HG03064 (cell line): Measurements from ENCODE around the gene ANKRD6.

Experiments
- ATAC-seq: cut with Tn5 transposase; IDR thresholded peaks from one replicate; pipeline ENCODE4 v1.9.1; 2021; ENCODE audit warnings: low read depth; ENCODE audit not compliant: unreplicated experiment

Gene ANKRD6

GRCh38 chr6:89555806-89556205, 122.9 kb downstream of the ANKRD6 start:
- no peak for ATAC-seq

DNA sequence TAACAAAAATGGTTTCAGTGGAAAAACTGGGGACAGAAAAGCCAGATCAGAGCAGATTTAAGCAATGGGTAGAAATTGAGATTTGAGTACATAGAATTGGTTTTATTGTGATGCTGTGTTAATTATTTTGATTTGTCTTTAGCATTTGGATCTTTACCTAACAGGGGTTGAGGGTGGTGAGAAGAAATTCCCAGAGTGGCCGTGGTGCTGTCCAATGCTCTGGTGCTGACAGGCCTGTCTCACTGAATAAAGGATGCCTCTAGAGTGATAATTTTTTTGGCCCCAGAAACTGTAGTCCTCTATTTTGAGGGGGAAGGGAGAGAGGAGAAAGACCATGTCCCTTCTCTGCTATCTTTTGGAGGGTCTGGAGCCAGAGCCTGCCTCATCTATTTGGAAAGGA, 126.5 kb downstream of the ANKRD6 start:
- no peak for ATAC-seq

DNA sequence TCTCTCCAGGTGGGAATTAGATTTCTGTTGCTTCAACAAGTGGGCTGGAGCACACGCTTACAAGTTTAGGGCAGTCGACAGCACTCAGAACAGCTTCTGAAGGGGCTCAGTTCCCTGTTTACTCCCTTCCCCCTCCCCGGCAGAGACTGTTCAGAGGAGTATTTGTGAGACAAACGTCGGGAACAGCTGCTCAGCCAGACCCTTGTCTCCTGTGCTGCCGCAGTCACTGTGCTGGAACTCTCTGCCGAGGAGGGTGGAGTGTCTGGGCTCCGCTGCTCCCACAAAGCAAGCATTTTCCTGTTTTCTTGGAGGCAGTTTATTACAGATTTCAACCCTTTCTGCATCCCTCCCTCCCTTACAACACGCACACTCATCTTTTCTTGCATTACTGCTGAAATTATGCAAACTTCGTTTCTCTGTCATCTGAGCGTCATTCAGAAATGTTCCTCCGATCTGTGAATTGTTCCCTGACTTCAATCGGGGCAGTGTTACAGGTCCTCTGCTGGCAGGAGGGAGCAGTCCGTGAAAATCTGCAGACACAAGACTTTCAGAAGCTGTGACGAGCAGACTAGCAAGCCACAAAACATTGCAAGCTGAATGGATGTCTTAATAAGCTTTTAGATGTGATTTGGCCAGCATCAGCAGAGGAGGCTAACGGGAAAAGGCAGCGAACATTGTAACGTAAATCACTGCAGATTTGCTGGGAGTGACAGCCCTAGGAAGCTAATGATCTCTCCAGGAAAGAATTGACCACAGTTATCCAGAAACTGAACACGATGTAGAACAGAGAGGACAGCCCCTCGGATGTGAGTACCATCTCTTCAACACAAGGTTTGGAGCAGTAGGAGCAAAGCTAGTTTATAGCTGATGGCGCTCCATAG, 129.4 kb downstream of the ANKRD6 start:
- ATAC-seq = no peak

GRCh38 chr6:89563866-89564265, 130.9 kb downstream of the ANKRD6 start:
- no peak for ATAC-seq

- no peak for ATAC-seq
These were observed 131.9 kb downstream of the ANKRD6 start for GRCh38 chr6:89564752-89565427.

GRCh38 chr6:89566008-89566800, 133.3 kb downstream of the ANKRD6 start:
- ATAC-seq = no peak

GRCh38 chr6:89566930-89567629, 134.1 kb downstream of the ANKRD6 start:
- ATAC-seq = no peak

GRCh38 chr6:89567630-89568390, 134.9 kb downstream of the ANKRD6 start:
- ATAC-seq = no peak

DNA sequence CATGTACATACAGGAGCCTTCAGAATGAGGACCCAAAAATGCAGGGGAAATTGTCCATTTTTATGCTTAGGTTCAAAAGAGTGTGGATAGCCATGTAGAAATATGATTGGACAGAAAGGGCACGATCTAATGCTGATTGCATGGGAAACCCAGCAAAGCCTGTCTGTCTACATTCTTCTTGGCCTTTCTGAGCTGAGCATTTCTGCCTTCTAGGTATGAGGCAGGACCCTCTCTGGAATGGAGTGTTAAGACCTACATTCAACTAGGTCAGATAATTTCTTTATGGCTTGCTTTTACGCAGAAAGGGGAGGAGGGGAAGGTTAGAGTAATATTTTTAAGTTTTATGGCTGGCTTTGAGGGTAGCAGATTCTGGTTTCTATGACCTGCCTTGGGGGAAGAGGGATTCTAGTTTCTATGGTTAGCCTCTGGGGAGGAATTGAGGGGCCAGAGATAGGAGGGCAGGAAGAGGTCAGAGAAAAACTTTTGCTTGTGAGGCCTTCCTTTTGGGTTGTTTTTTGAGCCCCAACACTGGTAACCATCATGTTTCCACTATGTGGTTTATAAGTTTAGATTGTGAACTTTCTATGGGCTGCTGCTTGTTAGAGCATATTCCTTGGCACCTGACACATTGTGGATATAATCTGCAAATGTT, 142.1 kb downstream of the ANKRD6 start:
- ATAC-seq = no peak

DNA sequence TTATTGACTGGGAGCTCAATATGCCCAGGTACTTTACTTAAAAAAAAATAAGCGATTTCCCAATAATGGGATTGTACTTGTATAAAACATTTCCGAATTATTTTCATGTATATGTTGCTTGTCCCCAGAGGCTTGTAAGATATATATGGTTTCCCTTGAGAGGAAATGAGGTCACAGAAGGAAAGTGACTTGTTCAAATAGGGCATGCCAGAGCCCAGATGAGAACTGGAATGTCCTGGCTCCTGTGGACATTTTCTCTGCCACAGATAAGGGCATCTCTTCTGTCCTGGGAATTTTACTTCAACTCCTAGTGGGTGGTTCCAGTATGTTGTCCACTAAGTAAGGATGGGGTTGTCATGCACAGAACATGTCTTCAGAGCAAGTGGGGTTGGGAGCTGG, 142.6 kb downstream of the ANKRD6 start:
- ATAC-seq = no peak

DNA sequence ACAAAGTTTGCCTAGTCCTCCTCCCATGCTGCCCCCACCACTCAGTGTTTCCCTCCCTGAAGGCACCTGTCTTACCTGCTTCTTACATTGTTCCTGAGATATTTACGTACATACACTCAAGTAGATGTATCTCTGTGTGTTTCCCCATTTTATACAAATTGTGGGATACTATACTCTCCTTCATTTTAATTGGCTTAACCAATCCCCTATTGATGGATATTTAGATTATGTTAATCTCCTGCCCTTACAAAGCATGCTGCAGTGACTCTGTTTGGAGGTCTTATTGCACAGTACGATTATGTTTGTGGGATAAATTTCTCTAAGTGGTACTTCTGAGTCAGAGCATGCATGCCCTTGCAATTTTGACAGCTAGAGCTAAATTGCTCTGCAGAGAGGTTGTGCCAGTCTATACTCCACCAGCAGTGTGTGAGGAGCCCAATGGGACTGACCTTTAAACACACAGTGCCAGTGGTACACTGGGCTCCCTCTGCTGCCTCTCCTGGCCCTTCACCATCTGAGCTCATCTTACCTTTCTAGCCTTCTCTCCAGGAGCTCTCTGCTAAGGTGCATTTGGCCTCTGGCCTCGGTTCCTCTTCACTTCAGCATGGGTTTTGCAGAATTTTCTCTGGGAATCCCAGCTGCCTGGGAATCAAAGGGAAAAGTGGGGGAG, 148.2 kb downstream of the ANKRD6 start:
- ATAC-seq = no peak

DNA sequence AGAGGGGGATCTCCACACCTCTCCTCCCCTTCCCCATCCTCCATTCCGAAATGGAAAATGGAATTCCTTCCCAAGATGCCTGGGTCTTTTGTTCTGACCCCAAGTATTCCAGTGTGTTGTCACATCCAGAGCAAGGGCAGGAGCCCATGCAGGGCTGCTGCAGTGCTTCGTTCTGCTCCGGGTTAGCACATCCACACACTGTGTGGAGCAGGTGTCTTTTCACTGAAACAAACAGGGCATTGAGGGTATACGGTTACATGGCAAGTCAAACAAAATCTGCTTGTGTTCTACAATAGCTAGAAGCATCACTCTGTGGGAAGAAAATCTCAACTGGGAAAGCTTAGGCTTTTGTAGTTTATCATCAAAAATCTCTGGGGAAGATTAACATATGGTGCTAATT, 148.7 kb downstream of the ANKRD6 start:
- no peak for ATAC-seq

DNA sequence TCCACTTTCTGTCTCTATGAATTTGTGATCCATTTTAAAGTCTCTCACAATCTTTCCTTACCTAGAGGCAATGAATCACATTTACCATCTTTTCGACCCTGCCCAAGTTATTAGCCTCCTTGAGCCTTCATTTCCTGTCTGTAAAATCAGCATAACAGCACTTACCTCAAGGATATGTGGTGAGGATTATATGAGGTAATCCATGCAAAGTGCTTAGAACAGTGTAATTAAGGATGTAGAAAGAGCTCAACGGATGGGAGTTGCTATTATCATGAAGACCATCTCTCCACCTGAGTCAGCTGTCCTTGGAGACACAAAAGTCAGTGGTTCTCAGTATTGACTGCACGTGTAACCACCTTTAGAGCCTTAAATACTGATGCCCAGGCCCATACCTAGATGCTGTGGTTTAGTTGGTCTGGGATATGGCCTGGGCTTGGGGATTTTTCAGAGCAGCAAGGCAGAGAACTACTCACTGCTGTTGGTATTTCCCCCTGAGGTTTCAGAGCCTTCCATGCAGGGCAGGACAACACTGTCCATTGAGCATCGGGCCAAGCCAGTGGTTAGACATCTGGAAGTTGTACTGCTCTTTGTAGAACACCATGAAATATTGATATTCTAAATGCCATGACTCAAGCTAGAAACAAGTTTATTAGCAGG, 149.8 kb downstream of the ANKRD6 start:
- no peak for ATAC-seq

GRCh38 chr6:89583559-89583958, 150.6 kb downstream of the ANKRD6 start:
- no peak for ATAC-seq

- no peak for ATAC-seq
These were observed 151.6 kb downstream of the ANKRD6 start for GRCh38 chr6:89584539-89584938.

- ATAC-seq = no peak
These were observed 152.2 kb downstream of the ANKRD6 start for GRCh38 chr6:89585154-89585553.

GRCh38 chr6:89589297-89590025, 156.5 kb downstream of the ANKRD6 start:
- no peak for ATAC-seq

DNA sequence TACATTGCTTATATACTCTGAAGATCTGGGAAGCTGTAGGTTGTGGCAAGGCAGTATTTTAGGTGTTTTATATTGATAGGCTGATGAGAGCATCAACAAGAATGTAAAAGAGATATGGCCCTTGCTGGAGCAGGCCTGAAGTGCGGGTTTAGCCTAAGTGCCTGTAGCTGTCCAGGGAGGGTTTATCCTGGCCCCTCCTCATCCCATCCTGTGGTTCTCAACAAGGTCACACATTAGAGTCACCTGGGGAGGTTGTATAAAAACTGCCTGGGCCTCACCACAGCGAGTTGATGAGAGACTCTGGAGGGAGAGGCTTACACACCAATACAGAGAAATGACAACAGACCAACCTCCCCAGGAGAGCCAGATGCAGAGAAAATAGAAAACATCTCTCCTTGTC, 157.2 kb downstream of the ANKRD6 start:
- ATAC-seq = no peak
